HCT116 (cell line): ENCODE measurements around the gene NINJ1.

Experiments
- FOSL1 ChIP-seq: IDR thresholded peaks from 2 replicates; pipeline ENCODE4 v1.6.1; 2012; ENCODE audit warnings: low read depth
- POLR2A ChIP-seq: IDR thresholded peaks from 2 replicates; pipeline ENCODE4 v1.7.0; 2011; ENCODE audit warnings: borderline replicate concordance; ENCODE audit not compliant: insufficient read depth, insufficient read length; ENCODE audit errors: extremely low read depth
- POLR2AphosphoS5 ChIP-seq: IDR thresholded peaks from 2 replicates; pipeline ENCODE4 v1.6.1; 2011; ENCODE audit warnings: mild to moderate bottlenecking, low read depth, low read length, moderate library complexity
- RAD21 ChIP-seq: IDR thresholded peaks from 2 replicates; pipeline ENCODE4 v1.6.1; 2012; ENCODE audit warnings: low read depth, mild to moderate bottlenecking
- REST ChIP-seq: IDR thresholded peaks from 2 replicates; pipeline ENCODE4 v1.6.1; 2012; ENCODE audit warnings: low read depth
- ZNF274 ChIP-seq: fragments of 200-500 bp; sonication (Bioruptor generic); IDR thresholded peaks from 2 replicates; pipeline ENCODE4 v1.6.1; 2014; ENCODE audit warnings: mild to moderate bottlenecking, low read depth, low read length, inconsistent platforms
- TF ChIP-seq, protein P1 (sequence below), 3 experiments: fragments of 200-600 bp in 1 of 3; sonication (generic) in 1 of 3; IDR thresholded peaks in 2 of 3; conservative IDR thresholded peaks in 1 of 3; 2 replicates each; pipeline ENCODE4 v1.5.1; 2012 to 2017; ENCODE audit warnings: low read depth in 2 of 3, low read length in 2 of 3, antibody characterized with exemption in 1 of 3, borderline replicate concordance in 1 of 3, control low read depth in 1 of 3, mild to moderate bottlenecking in 1 of 3, mixed read lengths in 1 of 3, mixed run types in 1 of 3, moderate library complexity in 1 of 3; ENCODE audit not compliant: insufficient read depth in 1 of 3

- no peak for TF ChIP-seq POLR2A
- TF ChIP-seq RAD21 = no peak
- no peak for TF ChIP-seq ZNF274
- TF ChIP-seq, protein P1, sequence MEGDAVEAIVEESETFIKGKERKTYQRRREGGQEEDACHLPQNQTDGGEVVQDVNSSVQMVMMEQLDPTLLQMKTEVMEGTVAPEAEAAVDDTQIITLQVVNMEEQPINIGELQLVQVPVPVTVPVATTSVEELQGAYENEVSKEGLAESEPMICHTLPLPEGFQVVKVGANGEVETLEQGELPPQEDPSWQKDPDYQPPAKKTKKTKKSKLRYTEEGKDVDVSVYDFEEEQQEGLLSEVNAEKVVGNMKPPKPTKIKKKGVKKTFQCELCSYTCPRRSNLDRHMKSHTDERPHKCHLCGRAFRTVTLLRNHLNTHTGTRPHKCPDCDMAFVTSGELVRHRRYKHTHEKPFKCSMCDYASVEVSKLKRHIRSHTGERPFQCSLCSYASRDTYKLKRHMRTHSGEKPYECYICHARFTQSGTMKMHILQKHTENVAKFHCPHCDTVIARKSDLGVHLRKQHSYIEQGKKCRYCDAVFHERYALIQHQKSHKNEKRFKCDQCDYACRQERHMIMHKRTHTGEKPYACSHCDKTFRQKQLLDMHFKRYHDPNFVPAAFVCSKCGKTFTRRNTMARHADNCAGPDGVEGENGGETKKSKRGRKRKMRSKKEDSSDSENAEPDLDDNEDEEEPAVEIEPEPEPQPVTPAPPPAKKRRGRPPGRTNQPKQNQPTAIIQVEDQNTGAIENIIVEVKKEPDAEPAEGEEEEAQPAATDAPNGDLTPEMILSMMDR (IDR thresholded peaks at IDR 0.05 in 2 of 3, conservative IDR thresholded peaks at IDR 0.05 in 1 of 3; ENCODE audit: borderline replicate concordance in 1 of 3, insufficient read depth in 1 of 3, low read depth in 2 of 3, low read length in 2 of 3) = no peak
- no peak for TF ChIP-seq POLR2AphosphoS5
- TF ChIP-seq FOSL1 = no peak
- TF ChIP-seq REST = no peak
Measured at GRCh38 chr9:93167185-93167584, 33.1 kb upstream of the NINJ1 start.
